GM18517 (cell line): ENCODE results near the gene SSC5D.

Experiments used
- ATAC-seq: cut with Tn5 transposase; IDR thresholded peaks from one replicate; pipeline ENCODE4 v1.9.1; 2021; ENCODE audit warnings: mild to moderate bottlenecking, moderate library complexity; ENCODE audit not compliant: unreplicated experiment

Gene SSC5D

GRCh38 chr19:55552620-55553019 lies 64.4 kb downstream of the SSC5D start:
- ATAC-seq = no peak

GRCh38 chr19:55553217-55554182 lies 65.3 kb downstream of the SSC5D start:
- no peak for ATAC-seq

DNA sequence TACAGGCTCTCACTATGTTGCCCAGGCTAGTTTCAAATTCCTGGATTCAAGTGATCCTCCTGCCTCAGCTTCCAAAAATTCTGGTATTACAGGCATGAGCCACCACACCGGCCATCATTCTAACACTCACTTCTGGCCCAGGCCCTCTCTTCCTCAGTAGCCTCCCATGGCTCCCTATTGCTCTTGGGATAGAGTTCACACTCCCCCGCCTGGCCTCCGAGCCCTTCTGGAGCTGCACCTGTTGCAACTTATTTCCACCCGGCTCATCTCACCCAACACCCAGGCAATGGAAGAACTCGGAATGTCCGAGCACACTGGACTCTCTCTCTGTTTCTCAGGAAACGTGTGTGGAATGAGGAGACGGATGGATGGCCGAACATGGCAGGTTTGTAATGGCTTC lies 66.1 kb downstream of the SSC5D start:
- no peak for ATAC-seq

- ATAC-seq = no peak
Measured at GRCh38 chr19:55554741-55555152, 66.5 kb downstream of the SSC5D start.

- ATAC-seq = no peak
Measured at GRCh38 chr19:55559684-55560083, 71.4 kb downstream of the SSC5D start.

GRCh38 chr19:55563261-55563690 lies 75.0 kb downstream of the SSC5D start:
- ATAC-seq = no peak

DNA sequence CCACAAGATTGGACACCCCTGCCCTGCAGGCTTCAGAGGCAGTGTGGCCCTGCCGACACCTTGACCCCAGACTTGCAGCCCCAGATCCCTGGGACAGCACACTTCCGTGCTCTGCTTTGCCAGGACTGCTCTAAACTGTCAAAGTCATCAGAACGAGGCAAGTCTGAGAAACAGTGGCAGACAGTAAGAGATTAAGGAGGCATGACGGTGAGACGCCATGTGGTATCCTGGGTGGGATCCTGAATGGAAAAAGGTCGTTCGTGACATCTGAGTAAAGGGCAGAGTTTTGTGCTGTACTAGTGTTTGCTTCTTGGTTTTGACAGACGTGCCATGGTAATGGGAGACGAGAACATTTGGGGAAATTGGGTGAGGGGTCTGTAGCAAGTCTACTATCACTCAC lies 78.6 kb downstream of the SSC5D start:
- no peak for ATAC-seq

DNA sequence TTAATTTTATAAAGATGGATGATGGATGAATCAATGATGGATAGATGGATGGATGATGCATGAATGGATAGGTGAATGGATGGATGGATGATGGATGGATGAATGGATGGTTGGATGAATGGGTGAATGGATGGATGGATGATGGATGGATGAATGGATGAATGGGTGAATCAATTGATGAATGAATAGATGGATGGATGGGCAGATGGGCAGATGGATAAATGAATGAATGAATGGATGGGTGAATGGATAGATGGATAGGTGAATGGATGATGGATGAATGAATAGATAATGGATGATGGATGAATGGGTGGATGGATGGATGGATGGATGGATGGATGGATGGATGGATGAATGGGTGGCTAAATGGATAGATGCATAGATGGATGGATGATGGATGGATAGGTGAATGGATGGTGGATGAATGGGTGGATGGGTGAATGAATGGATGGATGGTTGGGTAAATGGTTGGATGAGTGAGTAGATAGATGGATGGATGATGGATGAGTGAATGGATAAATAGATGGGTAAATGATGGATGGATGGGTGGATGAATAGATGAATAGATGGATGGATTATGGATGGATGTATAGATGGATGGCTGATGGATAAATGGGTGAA lies 79.6 kb downstream of the SSC5D start:
- ATAC-seq = no peak
